Stimulated activated CD8-positive, alpha-beta memory T cell treated with anti-CD3 and anti-CD28 coated beads, Interleukin-15, amount 100 ng/mL, for 4 hours (primary cell): ENCODE measurements around the gene NTN1.

Experiments used
- DNase-seq, 2 donors: peaks; one replicate each; pipeline ENCODE4 v3.0.0-alpha.2; 2020; ENCODE audit warnings: low read depth in 2 of 2

Gene NTN1

GRCh38 chr17:9162275-9162985 is 141.1 kb downstream of the NTN1 start:
- no peak for DNase-seq

- DNase-seq = no peak
Measured at GRCh38 chr17:9166788-9167187, 145.5 kb downstream of the NTN1 start.

GRCh38 chr17:9167379-9167778 is 146.1 kb downstream of the NTN1 start:
- DNase-seq = no peak

GRCh38 chr17:9169116-9169515 is 147.8 kb downstream of the NTN1 start:
- DNase-seq = no peak

GRCh38 chr17:9170336-9170735 is 149.0 kb downstream of the NTN1 start:
- DNase-seq = no peak

- no peak for DNase-seq
Measured at GRCh38 chr17:9170853-9171252, 149.5 kb downstream of the NTN1 start.

- DNase-seq = no peak
Measured at GRCh38 chr17:9173386-9173983, 152.2 kb downstream of the NTN1 start.

GRCh38 chr17:9174312-9174711 is 153.0 kb downstream of the NTN1 start:
- DNase-seq = no peak

GRCh38 chr17:9174779-9175574 is 153.7 kb downstream of the NTN1 start:
- no peak for DNase-seq

GRCh38 chr17:9175700-9176467 is 154.6 kb downstream of the NTN1 start:
- DNase-seq = no peak

- no peak for DNase-seq
Measured at GRCh38 chr17:9177212-9177611, 155.9 kb downstream of the NTN1 start.

- no peak for DNase-seq
Measured at GRCh38 chr17:9178319-9178718, 157.0 kb downstream of the NTN1 start.

- DNase-seq = no peak
Measured at GRCh38 chr17:9179602-9180001, 158.3 kb downstream of the NTN1 start.

GRCh38 chr17:9181640-9182039 is 160.3 kb downstream of the NTN1 start:
- no peak for DNase-seq

GRCh38 chr17:9183306-9183705 is 162.0 kb downstream of the NTN1 start:
- DNase-seq = no peak

GRCh38 chr17:9185142-9185541 is 163.8 kb downstream of the NTN1 start:
- no peak for DNase-seq

GRCh38 chr17:9185688-9186284 is 164.5 kb downstream of the NTN1 start:
- no peak for DNase-seq

- DNase-seq = no peak
Measured at GRCh38 chr17:9187828-9188227, 166.5 kb downstream of the NTN1 start.

GRCh38 chr17:9188367-9188766 is 167.1 kb downstream of the NTN1 start:
- no peak for DNase-seq

- no peak for DNase-seq
Measured at GRCh38 chr17:9189870-9190269, 168.6 kb downstream of the NTN1 start.

- DNase-seq = no peak
Measured at GRCh38 chr17:9192010-9192409, 170.7 kb downstream of the NTN1 start.

- DNase-seq = no peak
Measured at GRCh38 chr17:9195411-9195810, 174.1 kb downstream of the NTN1 start.
